Stimulated activated CD4-positive, alpha-beta T cell treated with anti-CD3 and anti-CD28 coated beads, Interleukin-15, amount 100 ng/mL, for 48 hours (primary cell): ENCODE measurements around the gene RAB15.

Experiments
- DNase-seq, 2 donors: peaks; one replicate each; pipeline ENCODE4 v3.0.0-alpha.2; 2020; ENCODE audit warnings: low read depth in 2 of 2

RAB15 gene

DNA sequence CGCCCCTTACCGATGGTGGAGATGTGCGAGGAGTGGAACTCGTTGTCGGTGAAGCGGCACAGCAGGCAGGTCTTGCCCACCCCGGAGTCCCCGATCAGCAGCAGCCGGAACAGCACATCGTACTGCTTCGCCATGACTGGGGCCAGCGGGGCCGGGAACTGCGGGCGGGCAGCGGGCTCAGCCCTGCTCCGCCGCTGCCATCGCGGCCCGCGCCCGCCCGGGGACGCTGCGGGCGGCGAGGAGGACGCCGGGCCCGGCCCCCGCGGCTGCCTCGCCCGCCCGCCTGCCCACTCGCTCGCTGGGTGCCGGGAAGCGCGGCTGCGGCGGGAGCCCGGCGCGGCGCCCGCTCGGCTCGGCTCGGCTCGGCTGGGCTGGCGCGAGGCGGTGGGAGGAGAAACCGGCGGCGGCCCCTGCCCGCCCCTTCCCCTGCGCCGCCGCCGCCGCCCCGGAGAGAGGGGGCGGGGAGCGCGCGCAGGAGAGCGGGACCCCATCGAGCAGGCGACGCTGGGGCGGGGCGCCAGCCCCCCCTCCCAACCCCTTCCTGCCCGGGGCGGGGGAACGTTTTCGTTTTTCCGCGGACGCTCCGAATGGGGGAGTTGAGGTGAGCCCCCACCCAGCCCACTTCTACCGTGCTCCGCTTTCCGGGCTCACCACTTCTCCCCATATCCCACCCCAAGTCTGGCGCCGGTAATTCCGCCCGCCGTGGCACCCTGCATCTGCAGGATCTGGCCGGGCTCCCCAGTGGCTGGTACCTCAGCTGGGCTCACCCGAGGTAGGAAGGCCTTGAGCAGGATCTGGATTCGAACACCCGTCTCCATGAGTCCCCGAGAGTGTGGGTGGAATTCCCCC lies at the start of gene RAB15:
Gene RAB15 (minus strand): TSS at position 394 of the 849 bp plus-strand sequence. CDS start 260 bp downstream, at position 134.
- peak; percentile 6 to 25 for DNase-seq

DNA sequence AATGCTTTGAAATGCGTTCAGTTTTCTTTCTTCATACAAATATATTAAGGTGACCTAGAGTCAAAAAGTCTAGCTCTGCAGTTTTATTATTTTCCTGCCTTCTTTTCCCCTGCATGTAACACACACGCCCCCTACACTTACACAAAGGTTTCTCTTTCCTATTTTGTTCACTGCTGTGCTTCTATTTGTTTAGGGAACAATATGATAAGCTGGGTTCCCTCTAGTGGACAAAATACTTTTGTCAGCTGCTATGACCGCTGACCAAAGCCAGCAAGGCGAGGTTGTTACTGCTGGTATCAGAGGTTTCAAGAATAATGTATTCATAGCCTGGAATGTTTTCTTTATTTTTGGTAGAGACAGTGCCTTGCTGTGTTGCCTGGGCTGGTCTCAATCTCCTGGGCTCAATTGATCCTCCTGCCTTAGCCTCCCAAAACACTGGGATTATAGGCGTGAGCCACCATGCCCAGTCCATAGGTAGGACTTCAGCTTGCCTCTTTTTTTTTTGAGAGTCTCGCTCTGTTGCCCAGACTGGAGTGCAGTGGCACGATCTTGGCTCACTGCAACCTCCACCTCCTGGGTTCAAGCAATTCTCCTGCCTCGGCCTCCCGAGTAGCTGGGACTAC lies 47.9 kb upstream of the RAB15 start:
- no peak for DNase-seq

DNA sequence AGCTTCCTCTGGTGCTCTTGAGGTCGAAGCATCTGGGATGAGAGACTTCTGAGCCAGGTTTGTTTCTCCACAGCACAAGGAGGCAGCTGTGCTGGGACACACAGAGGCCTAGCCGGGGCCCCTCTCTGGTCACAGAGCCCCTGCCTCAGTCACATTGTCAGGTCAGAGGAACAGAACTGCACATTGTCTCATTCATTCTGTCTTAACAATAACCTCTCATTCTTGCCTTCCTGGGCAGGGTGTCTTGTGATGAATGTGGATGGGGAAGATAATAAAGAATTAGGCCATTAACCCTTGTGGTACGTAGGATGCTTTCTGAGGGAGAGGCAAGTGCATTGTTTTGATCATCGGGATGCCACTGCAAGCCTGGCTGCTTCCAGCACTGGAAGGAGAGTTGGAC lies 44.3 kb upstream of the RAB15 start:
- DNase-seq = no peak

DNA sequence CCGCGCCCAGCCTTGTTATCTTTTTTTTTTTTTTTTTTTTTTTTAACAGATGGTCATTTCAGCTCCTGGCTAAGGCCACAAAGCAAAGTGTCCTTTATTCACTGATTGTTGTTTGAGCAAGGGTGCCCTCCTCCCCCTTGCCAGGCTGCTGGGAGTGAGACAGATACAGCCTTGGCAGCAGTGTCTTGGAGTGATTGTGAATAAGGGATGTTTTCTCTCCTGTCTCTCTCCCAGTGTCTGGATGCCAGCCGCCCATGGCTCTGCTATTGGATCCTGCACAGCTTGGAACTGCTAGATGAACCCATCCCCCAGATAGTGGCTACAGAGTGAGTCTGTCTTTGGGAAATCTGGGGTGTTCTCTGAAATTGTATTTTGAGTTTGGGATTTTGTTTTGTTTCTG lies 43.3 kb upstream of the RAB15 start:
- DNase-seq = no peak

DNA sequence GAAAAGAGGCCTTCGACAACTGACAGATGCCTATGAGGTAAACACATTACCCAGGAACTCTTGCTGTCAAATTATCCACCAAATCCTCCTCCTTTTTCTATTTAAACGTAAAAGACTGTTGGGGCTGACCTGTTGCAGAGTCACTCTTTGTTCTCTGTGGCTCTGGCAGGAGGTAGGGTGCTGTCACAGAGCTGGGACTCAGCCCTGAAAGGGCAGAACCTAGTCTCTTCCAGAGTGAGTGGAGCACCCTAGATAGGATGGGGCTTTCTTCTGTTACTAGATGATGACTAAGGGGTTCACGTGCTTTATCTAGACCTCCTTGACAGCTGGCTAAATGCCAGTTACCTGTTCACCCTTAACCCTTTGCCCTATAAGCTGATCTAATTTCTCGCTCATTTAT lies 40.2 kb upstream of the RAB15 start:
- DNase-seq = no peak

DNA sequence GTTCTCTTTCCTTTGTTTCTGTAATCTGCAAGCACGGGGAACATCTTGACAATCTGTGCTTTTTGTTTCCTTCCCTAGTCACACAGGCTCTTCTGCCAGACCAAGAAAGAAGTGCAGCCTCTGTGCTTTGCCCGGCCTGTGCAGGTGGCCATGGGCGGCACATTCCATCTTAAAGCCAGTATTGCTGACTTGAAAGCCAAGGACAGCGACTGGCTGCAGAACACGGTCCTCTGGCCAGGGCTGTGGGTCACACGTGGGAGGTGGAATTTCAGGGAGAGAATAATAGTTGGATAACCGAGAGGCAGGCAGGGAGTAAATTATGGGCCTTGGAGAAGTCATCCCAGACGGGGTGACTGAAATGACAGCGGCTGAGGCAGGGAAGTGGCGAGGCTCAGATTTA lies 39.4 kb upstream of the RAB15 start:
- DNase-seq = no peak

DNA sequence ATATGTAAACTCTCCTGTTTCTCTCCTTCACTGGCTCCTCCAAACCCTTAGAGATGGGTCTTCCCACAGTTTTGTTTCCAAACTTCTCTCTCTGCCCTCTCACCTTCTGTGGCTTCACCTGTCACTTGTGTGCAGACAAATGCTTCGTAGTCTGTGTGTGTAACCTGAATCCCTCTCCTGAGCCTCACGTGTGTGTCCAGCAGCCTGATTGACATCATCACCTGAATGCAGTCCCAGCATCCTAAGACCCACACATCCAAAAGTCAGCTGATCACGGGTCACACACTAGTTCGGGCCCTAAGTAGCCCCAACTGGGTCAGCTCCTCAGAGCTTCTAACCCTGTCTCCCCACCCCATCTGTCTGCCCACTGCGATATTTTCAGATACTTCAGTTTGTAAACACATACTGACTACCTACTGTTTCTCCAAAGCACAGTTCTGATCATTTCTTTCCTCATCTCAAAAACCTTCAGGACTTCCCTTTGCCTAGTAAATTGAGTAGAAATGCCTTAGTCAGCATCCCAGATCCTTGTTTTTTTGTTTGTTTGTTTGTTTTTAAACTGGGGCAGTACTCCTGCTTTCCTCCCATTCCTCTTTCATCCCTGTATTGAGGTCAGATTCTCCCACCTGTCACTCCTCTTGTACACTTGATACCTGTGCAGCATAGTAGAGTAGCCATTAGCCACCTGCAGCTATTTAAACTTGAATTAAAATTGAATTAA lies 38.2 kb upstream of the RAB15 start:
- no peak for DNase-seq

DNA sequence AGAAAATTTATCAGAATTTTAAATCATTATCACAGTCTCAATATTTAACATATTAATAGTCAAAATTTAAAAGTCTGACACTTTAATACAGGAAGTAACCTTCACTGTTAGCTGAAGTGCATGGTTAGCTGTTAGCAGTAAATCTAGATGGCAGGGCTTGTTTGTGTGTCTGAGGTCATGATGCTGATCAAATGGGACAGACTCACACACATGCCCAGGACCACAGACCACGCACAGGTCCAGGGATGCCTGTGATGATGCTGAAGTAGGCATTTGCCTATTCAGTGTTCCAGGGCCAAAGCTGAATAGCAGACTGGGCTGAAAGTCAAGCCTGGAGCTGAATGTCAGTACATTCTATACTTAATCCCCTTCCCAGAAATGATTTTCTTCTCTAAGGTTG lies 35.1 kb upstream of the RAB15 start:
- DNase-seq = no peak

DNA sequence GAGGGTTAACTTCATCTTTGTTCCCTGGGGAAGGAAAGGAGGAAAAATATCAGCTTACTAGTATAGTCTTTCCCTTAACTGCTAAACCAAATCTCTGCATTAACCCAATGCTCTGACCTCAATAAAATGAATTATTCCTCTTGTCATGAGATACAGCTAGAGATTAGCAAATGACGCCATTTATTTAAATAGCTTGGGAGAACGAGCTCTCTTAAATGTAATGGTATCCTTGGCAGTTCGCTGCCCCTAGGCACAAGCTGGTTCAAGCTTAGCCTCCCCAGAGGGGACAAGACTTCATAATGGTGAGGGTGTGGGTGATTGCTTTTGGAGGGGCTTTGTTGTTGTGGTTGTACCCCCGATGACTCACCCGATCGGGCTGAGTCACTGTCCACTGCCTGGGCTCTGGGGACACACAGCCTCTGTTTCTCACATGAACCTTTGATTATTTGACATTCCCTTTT lies 34.2 kb upstream of the RAB15 start:
- no peak for DNase-seq

DNA sequence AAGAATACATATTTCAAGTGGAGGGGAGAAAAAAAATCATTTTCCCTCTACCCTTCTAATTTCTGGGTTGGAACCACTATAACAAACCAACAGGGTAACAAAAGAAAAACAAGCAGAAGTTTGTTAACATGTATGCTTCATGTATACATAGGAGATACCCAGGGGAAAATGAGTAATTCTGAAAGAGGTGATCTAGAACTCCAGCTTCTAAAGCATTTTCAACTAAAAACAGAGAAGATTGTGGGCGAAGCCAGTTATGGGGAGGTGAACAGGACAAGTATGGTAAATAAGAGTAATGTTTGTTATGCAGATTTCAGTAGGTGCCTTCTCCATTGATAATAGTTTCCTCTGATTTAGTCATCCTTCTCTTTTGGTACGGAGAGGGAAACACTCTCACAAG lies 31.3 kb upstream of the RAB15 start:
- DNase-seq = no peak

DNA sequence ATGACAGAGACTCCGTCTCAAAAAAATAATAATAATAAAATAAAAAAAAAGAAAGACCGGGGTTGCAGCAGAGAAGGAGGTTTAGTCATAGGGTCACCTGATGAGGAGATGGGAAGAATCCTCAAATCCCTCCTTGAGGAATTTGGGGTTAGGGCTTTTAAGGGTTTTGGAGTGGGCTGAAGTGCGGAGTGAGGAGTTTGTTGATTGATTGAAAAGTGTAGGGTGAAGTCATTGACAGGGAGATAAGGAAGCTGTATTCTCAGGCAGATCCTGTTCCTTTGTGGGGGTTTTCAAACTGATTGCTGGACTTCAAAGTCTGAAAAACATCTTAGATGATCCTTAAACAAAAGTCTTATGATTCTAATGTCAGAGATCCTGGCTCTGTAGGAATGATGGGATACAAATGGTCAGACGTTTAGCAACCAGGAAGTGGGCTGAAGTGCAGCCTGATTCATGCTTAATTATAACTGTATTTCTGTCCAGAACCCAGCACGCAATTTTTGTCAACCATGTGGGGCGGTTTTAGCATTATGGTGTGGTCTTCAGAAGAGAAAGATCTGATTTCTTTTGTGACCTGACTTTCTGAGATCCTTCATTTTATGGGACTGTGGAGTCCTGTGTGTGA lies 30.6 kb upstream of the RAB15 start:
- no peak for DNase-seq

DNA sequence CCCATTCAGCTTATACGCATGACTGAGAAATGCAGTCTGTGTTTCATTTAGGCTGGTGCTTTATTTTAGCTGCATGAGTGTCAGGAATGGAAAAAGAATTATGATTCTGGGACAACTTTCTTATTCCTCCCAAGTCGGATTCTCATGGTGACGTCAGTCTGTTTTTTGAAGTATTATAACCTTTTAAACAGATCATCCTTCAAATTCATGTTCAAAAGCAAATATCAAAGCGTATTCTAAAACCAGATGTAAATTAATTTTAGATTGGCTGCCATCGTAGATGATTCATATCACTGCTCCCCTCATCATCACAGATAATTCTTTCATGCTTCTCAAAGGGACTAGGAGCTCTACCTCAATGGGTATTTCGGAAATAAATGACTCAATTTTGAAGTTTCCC lies 29.6 kb upstream of the RAB15 start:
- DNase-seq = no peak

DNA sequence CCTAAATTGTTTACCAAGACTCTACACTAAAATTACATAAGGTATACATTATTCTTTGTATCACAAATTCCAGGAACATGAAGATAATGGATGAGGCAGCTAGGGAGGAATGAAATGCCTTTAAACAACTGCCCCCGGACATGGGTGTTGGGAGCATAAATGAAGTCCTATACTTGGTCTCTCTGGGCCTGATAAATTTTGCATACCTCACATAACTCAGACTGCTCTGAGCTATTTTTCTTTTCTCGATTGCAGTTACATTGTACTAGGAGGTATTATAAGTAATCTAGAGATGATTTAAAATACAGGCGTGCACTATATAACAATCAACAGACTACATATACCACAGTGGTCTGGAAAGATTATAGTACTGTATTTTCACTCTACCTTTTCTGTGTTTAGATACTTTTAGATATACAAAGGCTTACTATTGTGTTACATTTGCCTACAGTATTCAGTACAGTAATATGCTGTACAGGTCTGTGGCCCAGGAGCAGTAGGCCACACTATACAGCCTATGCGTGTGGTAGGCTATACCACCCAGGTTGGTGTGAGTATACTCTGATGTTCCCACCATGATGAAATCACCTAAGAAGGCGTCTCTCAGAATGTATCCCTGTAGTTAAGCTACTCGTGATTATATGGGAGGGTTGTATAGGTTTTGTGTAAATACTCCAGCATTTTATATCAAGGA lies 28.9 kb upstream of the RAB15 start:
- no peak for DNase-seq

DNA sequence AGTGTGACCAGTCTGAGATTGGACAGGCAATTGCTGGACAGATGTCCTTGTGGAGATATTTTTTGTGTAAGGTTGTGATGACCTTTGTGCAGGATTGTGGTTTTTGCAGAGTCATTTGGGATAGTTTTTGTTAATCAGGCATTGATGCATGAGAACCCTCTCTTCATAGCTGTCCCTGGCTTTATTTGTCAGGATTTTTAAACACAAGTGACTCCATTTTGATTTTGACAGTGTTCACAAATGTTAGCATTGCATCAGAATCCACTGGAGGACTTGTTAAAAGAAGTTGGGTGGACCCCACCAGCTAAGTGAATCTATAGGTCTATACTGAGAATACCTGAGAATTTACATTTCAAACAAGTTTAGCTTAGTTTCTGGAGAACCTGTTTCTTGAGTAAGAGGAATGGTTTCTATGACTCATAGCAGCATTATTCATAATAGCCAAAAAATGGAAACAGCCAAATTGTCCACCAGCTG lies 26.4 kb upstream of the RAB15 start:
- DNase-seq = no peak

DNA sequence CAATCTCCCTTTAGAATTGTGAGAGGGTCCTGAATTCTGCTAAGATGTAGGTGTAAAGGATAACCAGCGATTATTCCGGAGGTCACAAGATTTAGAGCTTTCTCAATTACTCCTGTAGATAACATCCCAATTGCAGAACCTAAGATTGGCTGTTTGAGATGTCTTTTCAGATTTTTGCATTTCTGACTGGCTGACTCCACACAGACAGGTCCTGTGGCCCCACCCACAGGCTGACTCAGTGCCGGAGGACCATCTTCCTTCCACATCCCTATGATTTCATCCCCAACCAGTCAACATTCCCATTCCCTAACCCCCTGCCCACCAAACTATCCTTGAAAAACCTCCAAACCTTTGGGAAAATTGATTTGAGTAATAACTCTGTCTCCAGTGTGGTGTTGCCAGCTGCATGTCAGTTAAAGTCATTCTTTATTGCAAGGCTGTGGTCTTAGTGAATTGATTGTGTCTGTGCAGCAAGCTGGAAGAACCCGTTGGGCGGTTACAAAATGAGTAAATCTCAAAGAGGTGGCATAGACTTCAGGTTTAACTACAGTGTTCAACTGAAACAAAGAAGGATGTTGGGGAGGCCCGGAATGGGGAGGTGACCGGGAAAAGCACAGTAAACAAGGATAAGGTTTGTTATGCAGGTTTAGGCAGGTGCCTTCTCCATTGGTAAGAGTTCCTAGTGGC lies 25.1 kb upstream of the RAB15 start:
- DNase-seq = no peak

DNA sequence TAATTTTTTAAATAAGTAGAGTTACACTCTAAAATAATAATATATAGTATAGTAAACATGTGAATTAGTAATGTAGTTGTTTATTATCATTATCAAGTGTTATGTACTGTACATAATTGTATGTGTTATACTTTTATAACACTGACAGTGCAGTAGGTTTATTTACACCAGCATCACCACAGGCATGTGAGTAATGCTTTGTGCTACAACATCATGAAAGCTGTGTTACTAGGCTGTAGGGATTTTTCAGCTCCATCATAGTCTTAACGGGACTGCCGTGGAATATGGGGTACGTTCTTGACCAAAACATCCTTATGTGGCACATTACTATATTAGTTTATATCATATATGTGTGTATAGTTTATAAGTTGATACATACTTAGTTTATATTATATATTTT lies 23.2 kb upstream of the RAB15 start:
- DNase-seq = no peak

DNA sequence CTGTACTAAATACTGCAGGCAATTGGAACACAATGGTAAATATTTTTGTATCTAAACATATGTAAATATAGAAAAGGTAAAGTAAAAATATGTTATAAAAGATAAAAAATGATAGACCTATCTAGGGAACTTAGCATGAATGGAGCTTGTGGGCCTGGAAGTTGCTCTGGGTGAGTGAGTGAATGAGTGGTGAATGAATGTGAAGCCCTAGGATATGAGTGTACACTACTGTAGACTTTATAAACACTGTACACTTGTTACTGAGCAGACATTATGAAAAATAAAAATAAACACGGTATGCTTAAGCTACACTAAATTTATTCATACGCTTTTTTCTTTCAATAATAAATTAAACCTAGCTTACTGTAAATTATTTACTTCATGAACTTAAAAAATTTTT lies 22.4 kb upstream of the RAB15 start:
- no peak for DNase-seq

DNA sequence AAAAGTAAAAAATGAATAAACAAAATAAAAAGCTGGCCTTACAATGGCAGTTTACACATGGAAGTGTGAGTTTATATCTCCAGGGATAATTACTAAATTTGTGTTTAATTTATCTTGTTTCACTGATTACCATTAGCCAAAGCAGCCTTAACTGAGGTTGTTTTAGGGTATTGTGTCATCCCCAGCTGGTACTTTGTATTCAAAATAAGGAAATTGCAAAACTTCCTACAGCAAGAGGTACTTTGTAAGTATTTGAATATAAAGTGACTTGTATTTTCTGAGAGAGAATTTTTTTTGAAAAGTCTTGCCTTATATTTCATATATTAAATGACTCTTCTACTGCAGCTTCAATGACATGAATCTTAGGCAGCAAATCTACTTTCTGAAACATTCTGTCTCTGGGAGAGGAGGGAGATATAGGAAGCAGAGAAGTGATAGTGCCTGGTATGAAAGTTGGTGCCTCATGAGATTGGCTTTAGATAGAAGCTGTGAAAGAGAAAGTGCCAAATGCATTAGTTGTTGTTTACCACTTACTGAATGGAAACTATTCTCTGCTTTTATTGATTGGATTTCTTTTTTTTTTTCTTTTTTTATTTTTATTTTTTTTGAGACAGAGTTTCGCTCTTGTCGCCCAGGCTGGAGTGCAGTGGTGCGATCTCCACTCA lies 21.3 kb upstream of the RAB15 start:
- no peak for DNase-seq

DNA sequence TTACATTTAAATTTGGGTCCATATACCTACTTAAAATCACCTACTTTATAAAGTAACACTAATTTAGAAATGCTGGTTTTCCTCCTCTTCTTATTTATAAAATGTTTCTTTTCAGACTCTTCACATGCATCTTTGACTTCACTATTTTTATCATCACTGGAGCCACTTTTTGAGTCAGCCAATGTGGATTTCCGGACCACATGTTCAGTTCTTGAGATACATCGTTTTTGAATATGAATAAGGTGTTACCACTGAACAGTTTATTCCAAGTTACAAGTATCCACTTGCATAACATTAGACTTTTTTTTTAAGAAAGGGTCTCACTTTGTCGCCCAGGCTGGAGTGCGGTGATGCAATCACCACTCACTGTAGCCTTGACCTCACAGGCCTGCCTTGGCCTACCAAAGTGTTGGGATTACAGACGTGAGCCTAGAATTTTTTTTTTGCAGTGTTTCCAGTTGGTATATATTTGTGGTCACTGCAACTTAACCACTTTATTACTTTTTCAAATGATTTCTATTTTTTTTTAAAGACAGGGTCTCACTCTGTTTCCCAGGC lies 20.3 kb upstream of the RAB15 start:
- no peak for DNase-seq

DNA sequence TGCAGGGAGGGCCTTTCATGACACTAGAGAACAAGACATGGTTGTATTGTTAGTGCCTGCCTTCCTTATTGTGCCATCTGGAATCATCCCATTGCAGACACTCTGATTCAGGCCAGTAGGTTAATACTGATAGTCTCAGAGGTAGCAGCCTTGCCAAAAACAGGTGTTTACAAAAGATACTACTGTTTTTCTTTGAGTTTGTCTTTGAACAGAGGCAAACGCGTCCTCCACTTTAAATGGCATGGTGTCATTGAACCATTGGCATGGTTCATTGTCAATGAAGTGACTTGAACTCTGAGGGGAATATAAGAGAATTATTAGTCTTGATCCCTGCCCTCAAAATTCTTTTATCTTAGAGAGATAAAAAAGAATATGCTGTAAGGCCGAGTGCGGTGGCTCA lies 18.8 kb upstream of the RAB15 start:
- DNase-seq = no peak
